ENCODE measurements around the gene NOTUM. TPM values are rescaled to one million over a fixed set of nuclear protein-coding genes. Genes with fewer than 3 reads are reported as not detected.
"Not testable (repeated sequence)": the region's sequence is repeated elsewhere in the genome, so short reads cannot be mapped to it uniquely, and the experiment has no call there.

NOTUM gene
- total RNA-seq, 4 donors from 2014 or later = 0.40 TPM; not detected in 3

GRCh38 chr17:81920612-81921536, 40.1 kb downstream of the NOTUM start:
- peaks cover 42 to 53% of the 10 kb centered on the region in 2 donors for H3K4me1 ChIP-seq
- intact Hi-C loops (cut with DNase I) = no loop called here
- H3K27ac ChIP-seq = no peak overlapping the region
- WGBS, 2 donors = 92 to 95% methylated on average over 25 to 28 of the region's 33 CpGs
- H3K9me3 ChIP-seq = no peaks in the 10 kb centered on the region
- TF ChIP-seq POLR2A (IDR thresholded peaks at IDR 0.05) (no peak), CTCF (IDR thresholded peaks at IDR 0.05) (no peak)
- H3K4me3 ChIP-seq (replicated peaks in 1 of 3) = no peak overlapping the region
- no peaks in the 10 kb centered on the region for H3K27me3 ChIP-seq
- no peak for DNase-seq
- peaks cover 13 to 14% of the 10 kb centered on the region in 2 donors for H3K36me3 ChIP-seq

GRCh38 chr17:81918832-81919545, 42.0 kb downstream of the NOTUM start:
- Histone ChIP-seq H3K4me3 (replicated peaks in 1 of 3) (no peak overlapping the region), H3K27me3 (no peaks in the 10 kb centered on the region), H3K36me3 (peaks cover 30 to 31% of the 10 kb centered on the region in 2 donors), H3K9me3 (no peaks in the 10 kb centered on the region), H3K4me1 (peaks cover 24 to 34% of the 10 kb centered on the region in 2 donors), H3K27ac (no peak overlapping the region)
- no peak for DNase-seq
- 80 to 86% methylated on average over 10 to 15 of the region's 15 CpGs for WGBS, 2 donors
- TF ChIP-seq POLR2A (IDR thresholded peaks at IDR 0.05) = no peak
- intact Hi-C loops (cut with DNase I) = no loop called here

- Histone ChIP-seq H3K4me1 (peaks cover 18 to 27% of the 10 kb centered on the region in 2 donors), H3K4me3 (replicated peaks in 1 of 3) (peak overlapping the region in 1 of 3 donors; percentile 96), H3K36me3 (peaks cover 36 to 38% of the 10 kb centered on the region in 2 donors), H3K27ac (peak overlapping the region in 1 of 3 donors; percentile 35)
- TF ChIP-seq CTCF (IDR thresholded peaks at IDR 0.05) = peak in 1 of 6 experiments; percentile 1
- intact Hi-C loops (cut with DNase I); H3K9me3 ChIP-seq; H3K27me3 ChIP-seq; DNase-seq: not testable (repeated sequence)
- WGBS, 2 donors = 40 to 44% methylated on average over 9 of the region's 9 CpGs
Measured at GRCh38 chr17:81918333-81918669, 42.7 kb downstream of the NOTUM start.

- H3K36me3 ChIP-seq = peaks cover 38 to 41% of the 10 kb centered on the region in 2 donors
- WGBS, 2 donors = 4% methylated on average over 23 to 24 of the region's 94 CpGs
- TF ChIP-seq POLR2A (IDR thresholded peaks at IDR 0.05) (peak in 1 of 2 donors; percentile 57), CTCF (IDR thresholded peaks at IDR 0.05) (peak in 1 of 6 experiments; percentile 3)
- no peaks in the 10 kb centered on the region for H3K9me3 ChIP-seq
- intact Hi-C loops (cut with DNase I) = no loop called here
- H3K4me3 ChIP-seq (replicated peaks in 1 of 3) = peak within 1 kb of the TSS; percentile 50 to 96 (median 52)
- H3K27ac ChIP-seq = peak within 1 kb of the TSS in 1 of 3 donors; percentile 35
- H3K4me1 ChIP-seq = peaks cover 13 to 22% of the 10 kb centered on the region in 2 donors
- no peaks in the 10 kb centered on the region for H3K27me3 ChIP-seq
- DNase-seq = peak; percentile 57 to 61
Measured at GRCh38 chr17:81917565-81918332, 43.2 kb downstream of the NOTUM start, which contains the start of gene SIRT7. Gene SIRT7 (minus strand): TSS chr17:81918176. CDS start chr17:81918131, 45 bp downstream.

All from thyroid gland (tissue), 4 donors.